GM12872 (cell line): Measurements from ENCODE around the gene NPC2.

Experiments
- CTCF ChIP-seq: IDR thresholded peaks from 3 replicates; pipeline ENCODE4 v1.5.1; 2011; ENCODE audit warnings: low read depth, mild to moderate bottlenecking, low read length, moderate library complexity; ENCODE audit not compliant: insufficient read depth

NPC2 gene

GRCh38 chr14:74442757-74443156, 50.3 kb downstream of the NPC2 start:
- no peak for TF ChIP-seq CTCF

GRCh38 chr14:74441113-74441512, 52.0 kb downstream of the NPC2 start:
- no peak for TF ChIP-seq CTCF

- TF ChIP-seq CTCF = no peak
Observed at GRCh38 chr14:74438351-74438915, 54.7 kb downstream of the NPC2 start.

GRCh38 chr14:74437496-74438053, 55.5 kb downstream of the NPC2 start:
- no peak for TF ChIP-seq CTCF

- TF ChIP-seq CTCF = no peak
Observed at GRCh38 chr14:74434294-74434693, 58.8 kb downstream of the NPC2 start.

- TF ChIP-seq CTCF = no peak
Observed at GRCh38 chr14:74429991-74430390, 63.1 kb downstream of the NPC2 start.
